IMR-90 (cell line): Measurements from ENCODE around the gene AMD1.

Experiments used
- CTCF ChIP-seq: conservative IDR thresholded peaks from 2 replicates; pipeline ENCODE4 v1.5.1; 2012; ENCODE audit warnings: mild to moderate bottlenecking, low read depth, low read length, improper control_type of control experiment
- FOS ChIP-seq: fragments of 150-350 bp; IDR thresholded peaks from 2 replicates; pipeline ENCODE4 v1.6.1; 2016; ENCODE audit warnings: low read depth, low read length
- MAFK ChIP-seq: IDR thresholded peaks from 2 replicates; pipeline ENCODE4 v1.6.1; 2012; ENCODE audit warnings: low read depth, low read length, improper control_type of control experiment
- MXI1 ChIP-seq: IDR thresholded peaks from 2 replicates; pipeline ENCODE4 v1.6.1; 2012; ENCODE audit warnings: low read depth, mild to moderate bottlenecking, low read length, moderate library complexity, borderline replicate concordance
- POLR2A ChIP-seq: IDR thresholded peaks from 2 replicates; pipeline ENCODE4 v1.6.1; 2012; ENCODE audit warnings: mild to moderate bottlenecking, low read depth, low read length
- RAD21 ChIP-seq: IDR thresholded peaks from 2 replicates; pipeline ENCODE4 v1.6.1; 2012; ENCODE audit warnings: low read length, improper control_type of control experiment
- RCOR1 ChIP-seq: IDR thresholded peaks from 2 replicates; pipeline ENCODE4 v1.6.1; 2012; ENCODE audit warnings: mild to moderate bottlenecking, low read length, improper control_type of control experiment; ENCODE audit not compliant: insufficient replicate concordance
- SMC3 ChIP-seq: fragments of 150-350 bp; IDR thresholded peaks from 2 replicates; pipeline ENCODE4 v1.6.1; 2016; ENCODE audit warnings: low read depth, mild to moderate bottlenecking, antibody characterized with exemption, low read length, moderate library complexity
- TF ChIP-seq, protein P1 (sequence below): fragments of 150-350 bp; IDR thresholded peaks from 2 replicates; pipeline ENCODE4 v1.6.1; 2017; ENCODE audit warnings: mild to moderate bottlenecking, antibody characterized with exemption, low read length, low read depth

DNA sequence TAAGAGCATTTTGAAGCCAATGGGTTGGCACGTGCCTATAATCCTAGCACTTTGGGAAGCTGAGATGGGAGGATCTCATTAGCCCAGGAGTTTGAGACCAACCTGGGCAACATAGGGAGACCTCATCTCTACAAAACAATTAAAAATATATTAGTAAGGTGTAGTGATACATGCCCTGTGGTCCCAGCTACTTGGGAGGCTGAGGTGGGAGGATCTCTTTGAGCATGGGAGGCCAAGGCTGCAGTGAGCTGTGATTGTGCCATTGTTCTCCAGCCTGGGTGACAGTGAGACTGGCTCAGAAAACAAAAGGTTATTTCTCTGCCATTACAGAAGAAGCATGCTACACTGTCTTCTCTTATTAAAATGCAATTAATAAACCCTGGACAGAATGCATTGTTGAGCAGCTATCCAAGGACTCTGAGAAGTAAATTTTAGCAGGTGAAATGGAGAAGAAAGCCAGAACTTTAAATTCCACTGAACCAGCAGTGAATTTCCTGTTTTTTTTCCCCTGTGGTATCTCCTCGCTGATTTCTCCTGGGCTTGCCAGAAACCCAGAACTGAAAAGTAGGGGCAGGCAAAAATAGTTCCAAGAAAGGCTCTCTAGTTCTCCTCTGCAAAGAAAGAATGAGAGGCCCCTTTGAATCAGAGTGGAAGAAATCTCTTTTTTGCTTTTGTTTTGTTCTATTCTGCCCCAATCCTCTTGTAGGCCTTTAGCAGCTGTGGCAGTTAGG, 8.4 kb downstream of the AMD1 start:
- TF ChIP-seq MXI1 (no peak), SMC3 (no peak), RAD21 (no peak), CTCF (no peak), POLR2A (no peak), FOS (no peak), RCOR1 (no peak), MAFK (no peak)
- TF ChIP-seq, protein P1, sequence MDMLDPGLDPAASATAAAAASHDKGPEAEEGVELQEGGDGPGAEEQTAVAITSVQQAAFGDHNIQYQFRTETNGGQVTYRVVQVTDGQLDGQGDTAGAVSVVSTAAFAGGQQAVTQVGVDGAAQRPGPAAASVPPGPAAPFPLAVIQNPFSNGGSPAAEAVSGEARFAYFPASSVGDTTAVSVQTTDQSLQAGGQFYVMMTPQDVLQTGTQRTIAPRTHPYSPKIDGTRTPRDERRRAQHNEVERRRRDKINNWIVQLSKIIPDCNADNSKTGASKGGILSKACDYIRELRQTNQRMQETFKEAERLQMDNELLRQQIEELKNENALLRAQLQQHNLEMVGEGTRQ: no peak
